Uterus (tissue), 2 donors: ENCODE results near the gene TNRC6C.

ENCODE experiments used
- POLR2A ChIP-seq, 2 donors: fragments of 450-650 bp; IDR thresholded peaks; one replicate each; pipeline ENCODE4 v1.6.1; 2016; ENCODE audit warnings: antibody characterized with exemption in 2 of 2, mild to moderate bottlenecking in 1 of 2, moderate library complexity in 1 of 2
- TF ChIP-seq, protein P1 (sequence below), 4 experiments: fragments of 200-600 bp in 2 of 4; fragments of 450-650 bp in 2 of 4; sonication (generic) in 2 of 4; IDR thresholded peaks; one replicate each; pipeline ENCODE4 v1.5.1; 2016 to 2019; ENCODE audit warnings: antibody characterized with exemption in 4 of 4, mild to moderate bottlenecking in 2 of 4, moderate library complexity in 1 of 4

DNA sequence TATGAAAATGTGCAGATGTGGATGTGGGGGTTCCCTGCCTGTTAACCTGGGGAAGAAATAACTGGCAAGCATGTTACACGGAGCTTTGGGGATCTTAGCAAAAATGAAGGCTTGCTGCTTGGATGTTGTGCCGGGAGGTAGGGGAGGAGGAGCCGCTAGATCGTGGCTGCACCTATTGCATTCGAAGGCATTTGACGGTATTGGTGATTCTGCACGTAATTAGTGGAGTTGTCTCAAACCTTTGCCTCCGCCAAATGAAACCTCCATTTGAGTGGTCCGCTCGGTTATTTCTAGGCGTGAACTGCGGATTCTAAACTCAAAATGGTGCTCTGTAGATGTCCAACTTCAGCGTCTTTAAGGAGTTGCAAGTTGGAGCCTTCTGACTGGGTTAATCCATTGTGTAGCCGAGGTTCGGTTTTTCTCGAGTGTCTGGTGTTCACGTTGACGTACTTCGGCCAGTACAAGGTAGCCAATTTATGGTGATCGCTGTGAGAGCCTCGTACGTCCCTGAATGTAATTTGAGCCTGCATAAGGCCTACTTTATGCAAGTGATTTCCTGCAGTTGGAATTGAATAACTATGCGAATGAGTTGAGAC is 1.5 kb downstream of the TNRC6C start:
- TF ChIP-seq, protein P1, sequence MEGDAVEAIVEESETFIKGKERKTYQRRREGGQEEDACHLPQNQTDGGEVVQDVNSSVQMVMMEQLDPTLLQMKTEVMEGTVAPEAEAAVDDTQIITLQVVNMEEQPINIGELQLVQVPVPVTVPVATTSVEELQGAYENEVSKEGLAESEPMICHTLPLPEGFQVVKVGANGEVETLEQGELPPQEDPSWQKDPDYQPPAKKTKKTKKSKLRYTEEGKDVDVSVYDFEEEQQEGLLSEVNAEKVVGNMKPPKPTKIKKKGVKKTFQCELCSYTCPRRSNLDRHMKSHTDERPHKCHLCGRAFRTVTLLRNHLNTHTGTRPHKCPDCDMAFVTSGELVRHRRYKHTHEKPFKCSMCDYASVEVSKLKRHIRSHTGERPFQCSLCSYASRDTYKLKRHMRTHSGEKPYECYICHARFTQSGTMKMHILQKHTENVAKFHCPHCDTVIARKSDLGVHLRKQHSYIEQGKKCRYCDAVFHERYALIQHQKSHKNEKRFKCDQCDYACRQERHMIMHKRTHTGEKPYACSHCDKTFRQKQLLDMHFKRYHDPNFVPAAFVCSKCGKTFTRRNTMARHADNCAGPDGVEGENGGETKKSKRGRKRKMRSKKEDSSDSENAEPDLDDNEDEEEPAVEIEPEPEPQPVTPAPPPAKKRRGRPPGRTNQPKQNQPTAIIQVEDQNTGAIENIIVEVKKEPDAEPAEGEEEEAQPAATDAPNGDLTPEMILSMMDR (IDR thresholded peaks at IDR 0.05) = no peak
- TF ChIP-seq POLR2A (IDR thresholded peaks at IDR 0.05) = no peak
